ENCODE measurements around the gene ZNF222. TPM values are rescaled to one million over a fixed set of nuclear protein-coding genes. Genes with fewer than 3 reads are reported as not detected.

Gene ZNF222
- total RNA-seq, 2 donors from 2014 or later: 1.2 to 2.4 TPM

DNA sequence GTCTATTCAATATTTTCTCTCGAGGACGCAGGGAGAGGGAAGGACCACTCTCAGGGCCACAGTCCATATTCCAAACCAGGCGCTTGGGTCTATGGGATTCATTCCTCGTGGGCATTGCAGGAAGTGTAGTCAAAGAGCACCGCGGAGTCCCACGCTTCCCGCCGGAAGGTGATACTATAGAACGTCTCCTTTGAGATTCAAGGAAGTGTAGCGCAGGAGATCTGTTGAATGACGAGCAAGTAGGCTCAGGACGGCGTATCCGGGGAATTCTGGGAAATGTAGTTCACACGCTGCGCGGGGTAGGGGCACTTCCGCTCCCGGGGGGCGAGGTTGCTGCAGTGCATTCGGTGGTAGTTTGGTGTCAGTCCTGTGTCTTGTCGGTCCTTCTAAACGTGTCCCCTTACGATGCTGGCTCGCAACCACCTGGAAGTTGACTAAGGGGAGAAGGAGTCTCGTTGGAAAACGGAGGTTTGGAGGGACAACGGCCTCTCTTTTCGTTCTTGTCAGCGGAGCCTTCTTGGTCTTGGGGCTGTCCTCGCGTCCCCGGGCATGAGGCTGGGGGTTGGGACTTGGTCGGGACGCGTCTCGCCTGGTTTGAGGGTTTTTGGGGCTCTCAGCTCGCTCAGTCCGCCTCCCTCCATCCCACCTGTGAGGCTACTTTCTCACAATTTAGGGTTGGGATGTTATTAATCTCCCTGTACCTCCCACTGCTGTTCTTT is 46.8 kb downstream of the ZNF222 start, which contains the start of gene ZNF284:
Gene ZNF284, plus strand, starts transcription at position 336 of the 719 bp plus-strand sequence. CDS start 4,231 bp downstream, outside the sequence.
- Histone ChIP-seq H3K9me3 (no peaks in the 10 kb centered on the region), H3K27me3 (no peaks in the 10 kb centered on the region), H3K9ac (ENCODE audit: low read depth in 2 of 2, low read length in 2 of 2) (peak within 1 kb of the TSS; percentile 54 to 62), H3K4me3 (peak within 1 kb of the TSS; percentile 66), H3K4me1 (peaks cover 4% of the 10 kb centered on the region), H3K36me3 (no peaks in the 10 kb centered on the region), H3K27ac (no peak within 1 kb of the TSS)
- intact Hi-C loops (cut with DNase I): no loop called here
- DNase-seq: peak; percentile 93
- TF ChIP-seq, protein P1, sequence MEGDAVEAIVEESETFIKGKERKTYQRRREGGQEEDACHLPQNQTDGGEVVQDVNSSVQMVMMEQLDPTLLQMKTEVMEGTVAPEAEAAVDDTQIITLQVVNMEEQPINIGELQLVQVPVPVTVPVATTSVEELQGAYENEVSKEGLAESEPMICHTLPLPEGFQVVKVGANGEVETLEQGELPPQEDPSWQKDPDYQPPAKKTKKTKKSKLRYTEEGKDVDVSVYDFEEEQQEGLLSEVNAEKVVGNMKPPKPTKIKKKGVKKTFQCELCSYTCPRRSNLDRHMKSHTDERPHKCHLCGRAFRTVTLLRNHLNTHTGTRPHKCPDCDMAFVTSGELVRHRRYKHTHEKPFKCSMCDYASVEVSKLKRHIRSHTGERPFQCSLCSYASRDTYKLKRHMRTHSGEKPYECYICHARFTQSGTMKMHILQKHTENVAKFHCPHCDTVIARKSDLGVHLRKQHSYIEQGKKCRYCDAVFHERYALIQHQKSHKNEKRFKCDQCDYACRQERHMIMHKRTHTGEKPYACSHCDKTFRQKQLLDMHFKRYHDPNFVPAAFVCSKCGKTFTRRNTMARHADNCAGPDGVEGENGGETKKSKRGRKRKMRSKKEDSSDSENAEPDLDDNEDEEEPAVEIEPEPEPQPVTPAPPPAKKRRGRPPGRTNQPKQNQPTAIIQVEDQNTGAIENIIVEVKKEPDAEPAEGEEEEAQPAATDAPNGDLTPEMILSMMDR (IDR thresholded peaks at IDR 0.05): no peak

DNA sequence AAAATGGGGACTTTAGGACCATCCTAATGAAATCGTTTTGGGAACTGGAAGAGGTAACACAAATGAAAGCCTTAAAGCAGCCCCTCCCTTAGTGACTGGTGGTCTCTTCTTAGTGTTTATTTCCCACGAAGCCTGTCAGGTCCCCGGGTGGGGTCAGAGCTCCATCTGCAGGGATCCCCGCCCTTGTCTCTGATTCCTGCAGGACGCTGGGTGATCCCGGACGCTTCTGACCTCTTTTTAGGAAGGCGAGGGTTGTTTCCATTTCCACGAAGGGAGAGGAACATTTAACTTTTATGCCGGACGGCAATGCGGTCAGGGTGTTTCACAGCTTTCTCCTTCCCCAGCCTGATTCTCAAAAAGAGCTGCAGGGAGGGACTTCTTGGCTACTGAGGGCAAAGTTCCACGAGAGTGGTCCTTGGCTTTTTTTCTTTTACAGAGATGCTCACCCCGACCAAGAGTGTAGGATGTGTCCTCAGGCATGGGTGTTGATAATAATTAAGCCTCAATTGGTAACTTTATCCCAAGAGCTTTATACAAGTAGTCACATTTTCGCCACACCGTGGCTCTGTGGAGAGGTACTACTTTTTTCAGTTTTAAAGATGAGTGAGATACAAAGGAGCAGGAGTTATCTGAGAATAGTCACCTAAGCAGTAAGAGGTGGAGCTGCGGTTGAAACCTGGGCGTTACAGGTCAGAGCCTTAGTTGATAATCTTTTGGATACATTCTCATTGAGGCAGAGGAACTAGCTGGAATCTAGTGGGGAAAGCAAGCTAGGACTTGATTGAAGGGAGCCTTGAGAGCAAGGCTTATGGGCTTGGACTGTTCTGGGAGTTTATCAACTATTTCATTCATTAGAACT is 47.6 kb downstream of the ZNF222 start:
- TF ChIP-seq, protein P1 (IDR thresholded peaks at IDR 0.05): no peak
- Histone ChIP-seq H3K36me3 (no peaks in the 10 kb centered on the region), H3K9me3 (no peaks in the 10 kb centered on the region), H3K4me1 (peaks cover 4% of the 10 kb centered on the region), H3K4me3 (peak overlapping the region; percentile 66), H3K9ac (ENCODE audit: low read depth in 2 of 2, low read length in 2 of 2) (peak overlapping the region; percentile 54 to 62), H3K27me3 (no peaks in the 10 kb centered on the region), H3K27ac (no peak overlapping the region)
- peak; percentile 24 for DNase-seq
- intact Hi-C loops (cut with DNase I): no loop called here

DNA sequence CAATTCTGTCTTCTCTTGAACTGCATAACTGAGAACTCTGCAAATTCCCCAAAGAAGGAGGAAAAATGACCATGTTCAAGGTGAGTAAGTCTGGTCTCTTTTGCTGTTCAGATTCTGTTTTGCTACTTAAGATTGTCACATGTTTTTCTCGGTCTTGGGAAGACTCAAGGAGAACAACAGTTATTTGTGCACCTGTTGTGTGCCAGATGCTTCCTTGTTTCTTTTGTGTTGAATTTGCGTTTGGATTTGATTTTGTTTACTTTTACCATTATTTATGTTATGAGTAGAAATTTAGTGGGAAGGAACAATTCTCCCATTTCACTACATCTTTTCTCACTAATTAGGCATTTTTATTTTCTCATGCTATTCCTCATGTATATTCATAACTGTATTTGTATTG is 51.1 kb downstream of the ZNF222 start:
- Histone ChIP-seq H3K4me3 (no peak overlapping the region), H3K27me3 (no peaks in the 10 kb centered on the region), H3K9me3 (no peaks in the 10 kb centered on the region), H3K9ac (ENCODE audit: low read depth in 2 of 2, low read length in 2 of 2) (no peak overlapping the region), H3K36me3 (no peaks in the 10 kb centered on the region), H3K27ac (no peak overlapping the region), H3K4me1 (peaks cover 4% of the 10 kb centered on the region)
- TF ChIP-seq, protein P1 (IDR thresholded peaks at IDR 0.05): no peak
- intact Hi-C loops (cut with DNase I): no loop called here
- DNase-seq: no peak

Other genes with a start within 250 kb of the ZNF222 start
- gene KCNN4, start 244.4 kb upstream of the ZNF222 start, total RNA-seq: 10 to 100 TPM; 25.4 to 60.9 TPM
- gene LYPD5, start 222.9 kb upstream of the ZNF222 start, total RNA-seq: 1 to 10 TPM; 3.3 to 3.9 TPM
- gene ZNF283, start 198.1 kb upstream of the ZNF222 start, total RNA-seq: 1 to 10 TPM; 6.5 to 7.3 TPM
- gene ZNF404, start 141.4 kb upstream of the ZNF222 start, total RNA-seq: 1 to 10 TPM; 1.1 to 1.6 TPM
- 1 to 10 TPM; 8.1 to 8.7 TPM for gene ZNF45, start 90.1 kb upstream of the ZNF222 start, total RNA-seq
- 1 to 10 TPM; 2.0 to 2.1 TPM for gene ZNF221, start 74.2 kb upstream of the ZNF222 start, total RNA-seq
- 1 to 10 TPM; 5.6 to 6.1 TPM for gene ZNF155, start 41.2 kb upstream of the ZNF222 start, total RNA-seq
- 1 to 10 TPM; 2.3 to 2.9 TPM for gene ZNF230, start 22.4 kb upstream of the ZNF222 start, total RNA-seq
- gene ZNF223, start 26.7 kb downstream of the ZNF222 start, total RNA-seq: 1 to 10 TPM; 5.1 to 5.5 TPM
- gene ZNF284, start 46.8 kb downstream of the ZNF222 start, total RNA-seq: 1 to 10 TPM; 1.2 to 1.4 TPM
- 10 to 100 TPM; 19.8 to 21.1 TPM for gene ZNF224, start 69.0 kb downstream of the ZNF222 start, total RNA-seq
- gene ZNF225, start 88.0 kb downstream of the ZNF222 start, total RNA-seq: 1 to 10 TPM; 2.8 TPM
- 1 to 10 TPM; 6.3 to 7.5 TPM for gene ZNF234, start 116.2 kb downstream of the ZNF222 start, total RNA-seq
- gene ZNF226, start 139.7 kb downstream of the ZNF222 start, total RNA-seq: 10 to 100 TPM; 12.9 to 15.5 TPM
- 10 to 100 TPM in 1 of 2 donors, 1 to 10 TPM in 1; 9.9 to 12.3 TPM for gene ZNF227, start 187.2 kb downstream of the ZNF222 start, total RNA-seq
- 1 to 10 TPM in 1 of 2 donors, under 1 TPM in 1; 0.44 to 1.0 TPM for gene ZNF233, start 234.5 kb downstream of the ZNF222 start, total RNA-seq